HuH-7.5 (cell line): ENCODE measurements around the gene CAB39L.
A peak's percentile ranks its signal among the peaks of the same experiment; 100 is the strongest.

Source experiments
- DNase-seq: peaks from one replicate; pipeline ENCODE4 v3.0.0; 2011; ENCODE audit warnings: low spot score

Gene CAB39L

DNA sequence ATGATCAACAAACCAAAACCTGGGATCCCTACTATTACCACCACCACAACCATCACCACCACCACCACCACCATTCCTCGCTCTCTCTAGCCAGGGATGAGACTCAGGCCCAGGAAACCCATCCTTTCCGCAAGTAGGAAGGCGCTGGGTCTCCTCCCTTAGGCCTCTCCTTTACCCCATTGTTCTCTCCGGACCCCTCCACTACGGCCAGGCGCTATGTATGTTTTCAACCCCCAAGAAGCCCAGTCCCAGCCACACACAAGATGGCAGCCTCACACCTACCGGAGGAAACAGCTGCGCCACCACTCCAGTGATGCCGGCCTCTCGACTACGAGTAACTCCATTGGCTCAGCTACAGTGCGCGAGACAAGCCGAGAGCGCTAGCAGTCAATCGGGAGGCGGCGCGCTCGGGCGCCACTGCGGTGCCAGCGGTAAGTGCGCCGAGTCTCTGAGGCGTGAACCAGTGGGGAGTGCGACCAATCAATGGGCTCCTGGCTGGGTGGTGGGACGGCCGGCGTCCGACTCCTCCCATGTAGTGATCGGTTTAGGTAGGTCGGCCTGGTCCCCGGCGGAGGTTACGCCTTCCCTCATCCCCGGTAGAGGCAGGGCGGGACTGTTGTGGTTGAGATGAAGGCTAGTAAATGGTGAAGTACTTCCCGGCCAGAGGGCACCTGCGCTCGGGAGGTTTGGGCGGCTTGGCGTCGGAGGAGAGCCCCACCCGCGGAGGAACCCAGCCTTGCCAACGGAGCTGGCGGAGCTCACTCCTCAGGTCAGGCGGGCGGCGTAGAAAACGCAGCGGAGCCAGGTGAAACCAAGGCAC, at the start of gene CAB39L, which contains the start of gene SETDB2:
Gene CAB39L (minus strand): TSS at position 361 of the 820 bp plus-strand sequence. CDS start 61,154 bp downstream, outside the sequence.
Gene SETDB2 (plus strand): TSS at position 571 of the 820 bp plus-strand sequence. CDS start 7,620 bp downstream, outside the sequence.
- peak; percentile 68 for DNase-seq

DNA sequence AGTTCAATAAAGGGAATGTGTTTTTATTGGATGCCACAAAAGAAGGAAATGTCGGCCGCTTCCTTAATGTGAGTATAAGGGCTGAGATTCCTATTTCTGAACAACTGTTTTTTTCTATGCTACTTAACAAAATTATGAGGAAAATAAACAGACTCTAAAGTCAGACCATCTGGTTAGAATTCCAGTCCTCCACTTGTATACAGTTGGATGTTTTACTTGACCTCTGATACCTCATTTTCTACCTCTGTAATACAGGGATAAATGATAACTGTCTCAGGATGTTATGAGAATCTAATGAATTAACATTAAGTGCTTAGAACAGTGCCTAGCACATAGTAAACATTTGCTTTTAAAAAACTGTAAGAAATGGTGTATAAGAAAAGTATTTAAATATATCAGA, 44.7 kb upstream of the CAB39L start:
- no peak for DNase-seq

DNA sequence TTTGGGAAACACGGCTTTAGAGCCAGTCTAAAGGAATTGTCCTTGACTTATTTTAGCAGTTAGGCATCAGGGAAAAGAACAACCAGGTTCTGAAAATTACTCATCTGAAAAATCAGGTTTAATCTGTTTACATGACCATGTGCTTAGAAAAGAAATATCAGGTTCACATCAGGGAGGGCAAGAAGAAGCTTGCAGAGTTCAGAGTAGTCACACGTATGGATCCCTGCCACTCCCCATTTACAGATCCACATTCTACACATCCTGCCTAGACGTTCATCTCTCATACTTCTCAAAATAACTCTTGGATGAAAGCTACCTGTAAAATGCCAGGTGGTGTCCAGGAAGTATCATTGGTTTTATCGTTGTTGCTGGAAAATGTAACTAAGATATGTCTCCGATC, 37.9 kb upstream of the CAB39L start:
- no peak for DNase-seq

DNA sequence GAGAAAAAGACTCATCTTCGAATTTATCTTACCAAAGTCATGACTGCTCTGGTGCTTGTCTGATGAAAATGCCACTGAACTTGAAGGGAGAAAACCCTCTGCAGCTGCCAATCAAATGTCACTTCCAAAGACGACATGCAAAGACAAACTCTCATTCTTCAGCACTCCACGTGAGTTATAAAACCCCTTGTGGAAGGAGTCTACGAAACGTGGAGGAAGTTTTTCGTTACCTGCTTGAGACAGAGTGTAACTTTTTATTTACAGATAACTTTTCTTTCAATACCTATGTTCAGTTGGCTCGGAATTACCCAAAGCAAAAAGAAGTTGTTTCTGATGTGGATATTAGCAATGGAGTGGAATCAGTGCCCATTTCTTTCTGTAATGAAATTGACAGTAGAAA, 32.7 kb upstream of the CAB39L start:
- no peak for DNase-seq

DNA sequence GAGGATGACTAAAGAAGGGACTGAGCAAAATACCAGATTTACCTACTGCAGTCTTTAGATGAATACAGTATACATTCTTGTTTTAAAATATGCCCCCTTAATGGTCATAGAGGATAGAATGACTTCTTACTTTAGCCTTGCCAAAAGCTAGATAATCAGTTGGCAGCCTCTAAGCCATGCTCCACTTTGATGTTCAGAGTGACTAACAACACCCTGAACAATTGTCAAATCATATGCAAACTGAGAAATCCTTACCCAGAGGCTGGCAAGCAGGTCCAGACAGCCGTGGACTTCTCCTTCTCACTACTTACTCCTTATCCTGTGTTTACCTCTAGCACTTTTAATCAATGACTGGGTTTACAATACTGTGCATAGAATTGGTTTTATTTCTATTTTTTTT, 28.3 kb upstream of the CAB39L start:
- DNase-seq = no peak

DNA sequence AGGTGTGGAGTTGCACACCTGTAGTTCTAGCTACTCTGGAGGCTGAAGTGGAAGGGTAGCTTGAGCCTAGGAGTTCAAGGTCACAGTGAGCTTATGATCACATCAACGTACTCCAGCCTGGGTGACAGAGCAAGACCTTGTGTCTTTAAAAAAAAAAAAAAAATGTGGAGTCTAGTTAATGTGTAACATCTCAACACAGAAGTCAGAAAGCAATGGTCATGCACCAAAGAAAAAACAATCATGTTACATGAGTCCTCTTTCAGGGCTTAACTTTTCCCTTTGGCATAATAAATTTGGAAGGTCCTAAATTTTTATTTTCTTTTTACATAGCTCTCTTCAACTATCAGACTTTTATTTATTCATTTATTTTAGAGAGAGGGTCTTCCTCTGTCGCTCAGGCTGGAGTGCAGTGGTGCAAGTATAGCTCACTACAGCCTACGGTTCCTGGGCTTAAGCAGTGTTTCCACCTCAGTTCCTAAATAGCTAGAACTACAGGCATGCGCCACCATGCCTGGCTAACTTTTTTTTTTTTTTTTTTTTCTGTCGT, 22.5 kb upstream of the CAB39L start:
- DNase-seq = peak; percentile 6

DNA sequence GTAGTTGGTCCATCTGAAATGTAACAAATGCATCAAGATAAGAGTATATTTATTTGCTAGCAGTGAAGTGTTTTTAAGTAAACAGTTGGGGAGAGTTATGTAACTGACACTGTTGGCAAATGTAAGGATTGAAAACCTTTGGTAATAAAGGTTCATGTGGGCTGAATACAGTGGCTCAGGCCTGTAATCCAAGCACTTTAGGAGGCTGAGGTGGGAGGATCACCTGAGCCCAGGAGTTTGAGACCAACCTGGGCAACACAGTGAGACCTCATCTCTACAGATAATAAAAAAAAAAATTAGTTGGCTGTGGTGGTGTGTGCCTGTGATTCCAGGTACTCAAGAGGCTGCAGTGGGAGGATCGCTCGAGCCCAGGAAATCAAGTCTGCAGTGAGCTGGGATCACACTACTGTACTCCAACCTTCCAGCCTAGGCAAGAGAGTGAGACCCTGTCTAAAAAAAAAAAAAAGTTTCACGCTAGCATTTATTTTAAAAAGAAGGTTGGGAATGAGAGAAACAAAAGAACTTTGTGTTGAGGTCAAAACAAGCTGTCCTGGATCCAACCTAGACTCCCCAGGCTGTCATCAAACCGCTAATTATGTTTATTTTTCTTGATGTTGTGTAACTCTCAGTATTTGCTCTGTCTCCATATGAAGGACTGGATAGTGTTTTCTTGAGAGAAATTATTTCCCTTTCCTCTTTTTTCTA, 20.9 kb upstream of the CAB39L start:
- DNase-seq = no peak

DNA sequence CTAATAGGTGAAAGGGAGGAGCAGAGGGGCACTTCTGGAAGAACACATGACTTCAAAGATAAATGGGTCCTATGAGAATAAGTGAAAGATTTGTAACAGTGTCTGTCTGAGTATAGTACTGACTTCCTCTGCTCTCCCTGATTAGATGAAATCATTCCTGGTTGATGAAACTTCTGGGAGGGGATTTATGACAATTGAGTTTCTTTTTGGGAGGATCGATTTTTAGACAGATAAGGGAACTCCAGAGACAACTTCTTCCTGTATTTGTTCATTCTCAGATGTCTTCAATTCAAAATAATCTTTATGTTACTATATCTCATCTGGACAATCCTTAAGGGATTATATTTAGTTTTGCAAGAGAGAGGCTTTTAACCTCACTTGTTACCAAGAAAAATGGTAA, 20.2 kb upstream of the CAB39L start:
- DNase-seq = no peak

DNA sequence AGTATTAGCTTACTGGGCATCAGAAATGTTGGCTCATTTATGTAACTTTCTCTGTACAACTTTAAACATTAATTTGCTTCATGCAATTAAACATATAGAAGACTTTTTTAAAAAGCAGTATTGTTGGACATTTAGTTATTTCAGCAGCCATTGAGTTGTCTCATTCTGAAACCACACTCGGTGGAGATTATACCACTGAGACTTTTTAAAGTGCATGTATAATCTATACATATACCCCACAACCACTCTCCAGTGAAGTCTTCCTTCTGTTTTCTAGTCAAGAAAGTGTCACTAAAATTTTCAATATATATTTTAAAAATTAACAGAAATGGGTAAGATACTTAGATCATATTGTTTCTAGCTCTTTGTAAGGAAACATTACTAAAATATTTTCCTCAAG, 15.7 kb upstream of the CAB39L start:
- DNase-seq = no peak

DNA sequence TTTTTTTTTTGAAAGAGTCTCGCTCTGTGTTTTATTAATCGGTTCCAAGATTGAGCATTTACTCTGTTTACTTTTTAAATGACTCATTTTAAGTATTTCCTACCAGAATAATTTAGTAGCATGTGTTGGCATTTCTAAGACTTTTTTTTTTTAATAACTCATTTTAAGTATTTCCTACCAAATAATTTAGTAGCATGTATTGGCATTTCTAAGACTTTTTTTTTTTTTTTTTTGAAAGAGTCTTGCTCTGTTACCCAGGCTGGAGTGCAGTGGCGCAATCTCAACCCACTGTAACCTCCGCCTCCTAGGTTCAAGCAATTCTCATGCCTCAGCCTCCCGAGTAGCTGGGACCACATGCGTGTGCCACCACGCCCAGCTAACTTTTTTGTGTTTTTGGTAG, 13.4 kb upstream of the CAB39L start:
- no peak for DNase-seq

DNA sequence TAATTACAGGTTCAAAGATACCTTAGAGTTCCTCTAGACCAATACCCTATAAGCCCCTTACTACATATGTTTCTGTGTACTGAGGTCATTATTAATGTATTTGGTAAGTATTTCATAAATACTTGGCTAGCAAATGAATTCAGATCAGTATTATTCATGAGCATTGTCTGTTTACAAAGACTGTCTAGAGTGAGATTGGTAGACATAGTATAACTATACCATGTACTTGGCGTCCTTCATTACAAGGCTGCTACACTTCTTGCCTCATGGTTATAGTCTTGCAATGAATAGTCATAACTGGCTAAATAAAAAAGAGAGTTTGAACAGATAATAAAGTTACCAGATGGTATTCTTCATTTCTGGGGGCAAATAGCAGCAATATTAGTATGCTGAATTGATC, 12.3 kb upstream of the CAB39L start:
- DNase-seq = no peak

DNA sequence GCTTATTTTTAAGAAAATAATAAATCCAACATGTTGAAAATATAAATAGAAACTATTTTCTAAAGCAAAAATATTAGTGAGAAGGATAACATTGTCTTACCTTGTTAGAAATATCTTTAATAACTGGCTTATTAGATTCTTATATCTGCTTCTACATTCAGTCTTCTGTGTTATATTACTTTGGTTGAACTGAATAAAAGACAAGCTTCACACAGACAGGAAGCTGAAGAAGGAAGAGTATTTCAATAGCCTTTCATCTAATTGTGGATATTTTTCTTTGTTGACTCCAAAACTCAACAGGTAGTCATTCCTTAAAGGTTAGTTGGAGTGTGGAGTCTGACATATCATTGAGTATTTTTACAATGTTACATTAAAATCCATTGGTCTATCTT, 11.1 kb upstream of the CAB39L start:
- DNase-seq = no peak

DNA sequence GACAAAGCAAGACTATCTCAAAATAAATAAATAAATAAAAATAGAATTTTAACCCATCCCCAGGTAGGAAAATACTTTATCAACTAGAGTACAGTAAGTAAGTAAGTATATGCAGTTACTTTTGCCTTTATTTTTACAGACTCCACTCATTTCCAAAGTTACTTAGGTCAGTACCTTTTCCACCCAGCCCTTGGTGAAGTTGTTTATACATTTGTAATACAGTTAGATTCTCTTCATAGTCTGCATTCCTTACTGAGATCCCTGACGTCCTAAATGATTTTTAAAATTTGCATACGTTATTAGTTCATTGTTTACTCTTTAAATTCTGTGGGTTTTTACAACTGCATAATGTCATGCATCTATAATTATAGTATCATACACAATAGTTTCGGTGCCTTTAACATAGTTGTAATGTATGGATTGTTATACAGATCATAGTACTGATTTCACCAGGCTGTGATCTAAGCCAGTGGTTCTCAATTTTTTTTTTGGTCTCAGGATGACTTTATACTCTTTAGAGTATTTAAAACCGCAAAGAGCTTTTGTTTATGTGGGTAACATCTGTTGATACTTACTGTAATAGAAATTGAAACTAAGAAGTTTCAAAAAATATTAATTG, 10.6 kb upstream of the CAB39L start:
- DNase-seq = no peak

DNA sequence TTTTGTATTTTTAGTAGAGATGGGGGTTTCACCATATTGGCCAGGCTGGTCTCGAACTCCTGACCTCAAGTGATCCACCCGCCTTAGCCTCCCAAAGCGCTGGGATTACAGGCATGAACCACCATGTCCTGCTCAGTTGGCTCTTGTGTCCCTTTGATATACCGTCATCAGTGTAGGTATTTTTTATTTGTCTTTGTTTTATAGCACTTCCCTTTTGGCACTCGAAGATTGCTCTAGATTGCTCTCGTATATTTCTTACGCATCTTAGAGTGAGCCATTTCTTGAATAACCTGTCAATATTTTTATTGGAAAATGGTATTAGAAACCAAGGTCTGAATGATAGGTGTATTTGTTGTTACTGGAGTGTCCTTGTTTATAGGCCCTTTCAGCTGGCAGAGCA, 9.6 kb upstream of the CAB39L start:
- no peak for DNase-seq

DNA sequence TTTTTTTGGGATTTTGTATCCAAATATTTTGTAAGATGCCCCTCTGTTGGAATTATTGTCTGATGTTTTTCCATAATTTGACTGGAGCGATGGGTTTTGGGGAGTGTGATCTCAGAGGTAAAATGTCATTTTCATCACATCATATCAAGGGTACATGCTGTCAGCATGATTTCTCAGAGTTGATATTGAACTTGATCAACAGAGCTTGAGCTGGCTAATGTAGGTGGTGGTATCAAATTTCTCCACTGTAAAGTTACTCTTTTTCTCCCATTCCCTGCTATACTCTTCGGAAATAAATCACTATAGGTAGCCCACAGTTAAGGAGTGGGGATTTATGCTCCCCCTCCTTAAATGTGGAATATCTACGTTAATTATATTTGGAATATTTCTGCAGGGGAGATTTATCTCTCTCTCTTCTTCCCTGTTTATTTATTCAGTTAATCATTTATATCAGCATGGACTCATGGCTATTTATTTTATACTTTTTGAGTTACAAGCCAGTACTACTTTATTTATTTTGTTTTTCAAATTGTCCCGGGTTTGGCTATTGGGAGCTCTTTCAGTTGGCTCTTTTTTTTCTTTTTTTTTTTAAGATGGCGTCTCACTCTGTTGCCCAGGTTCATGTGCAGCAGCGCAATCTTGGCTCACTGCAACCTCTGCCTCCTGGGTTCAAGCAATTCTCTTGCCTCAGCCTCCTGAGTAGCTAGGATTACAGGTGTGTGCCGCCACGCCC, 9.0 kb upstream of the CAB39L start:
- no peak for DNase-seq

DNA sequence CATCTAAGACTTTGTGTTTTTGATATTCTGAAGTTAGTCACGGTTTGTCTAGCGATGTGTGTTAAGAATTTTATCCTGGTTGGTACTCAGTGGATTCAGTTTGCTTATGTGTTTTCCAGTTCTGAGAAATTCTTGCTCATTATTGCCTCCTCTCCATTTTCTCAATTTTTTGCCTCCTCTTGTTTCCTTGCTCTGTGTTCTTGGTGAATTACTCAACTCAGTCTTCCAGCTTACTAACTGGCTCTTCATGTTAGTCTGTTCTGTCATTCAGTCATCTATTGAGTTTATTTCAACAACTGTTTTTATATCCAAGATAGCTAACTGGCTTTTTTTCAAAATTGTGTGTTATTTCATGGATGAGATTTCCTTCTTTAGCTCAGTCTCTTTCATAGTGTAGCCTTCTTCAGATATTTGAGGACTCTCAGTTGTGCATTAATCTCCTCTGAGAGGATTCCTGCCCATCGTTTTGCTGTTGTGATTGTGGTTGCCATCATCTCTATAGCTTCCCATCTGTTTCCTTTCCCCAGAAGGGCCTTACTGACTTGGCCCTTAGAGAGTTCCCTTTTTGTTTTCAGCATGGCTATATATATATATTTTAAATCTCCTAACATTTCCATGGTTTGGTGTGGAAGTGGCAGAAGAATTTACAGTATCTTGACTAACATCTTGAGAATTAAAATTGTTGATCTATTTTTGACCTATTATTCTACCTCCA, 6.4 kb upstream of the CAB39L start:
- DNase-seq = no peak

DNA sequence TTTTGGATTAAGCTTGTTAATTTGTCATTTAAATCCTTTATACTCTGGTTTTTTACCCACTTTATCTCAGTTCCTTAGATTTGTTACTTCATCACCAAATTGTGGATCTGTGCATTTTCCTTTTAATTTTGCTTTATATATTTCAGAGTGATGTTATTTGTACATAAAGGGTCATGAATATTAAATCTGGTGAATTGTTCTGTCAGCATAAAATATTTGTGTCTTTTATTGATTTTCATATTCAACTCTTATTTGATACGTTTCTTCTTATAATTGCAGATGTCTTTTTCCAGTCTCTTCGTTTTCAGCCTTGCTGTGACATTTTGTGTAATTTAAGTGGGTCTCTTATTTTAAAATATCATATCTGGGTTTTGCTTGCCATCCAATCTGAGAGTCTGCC, 4.9 kb upstream of the CAB39L start:
- no peak for DNase-seq

DNA sequence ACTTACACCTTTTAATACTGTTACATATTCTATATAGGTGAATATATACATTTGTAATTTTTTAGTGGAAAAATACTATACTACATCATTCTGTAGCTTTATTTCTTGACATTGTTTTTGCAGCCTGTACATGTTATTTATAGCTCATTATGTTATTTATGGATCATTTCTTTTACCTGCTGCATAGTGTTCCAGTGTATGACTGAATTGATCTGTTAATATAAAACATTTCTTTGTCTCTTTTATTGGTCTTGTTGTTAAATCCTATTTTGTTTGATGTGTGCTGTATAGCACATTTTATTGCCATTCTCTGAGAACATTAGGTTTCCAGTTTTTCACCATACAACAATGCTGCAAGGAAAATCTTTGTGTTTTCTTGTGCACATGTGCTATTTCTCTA, 2.6 kb upstream of the CAB39L start:
- DNase-seq = no peak

DNA sequence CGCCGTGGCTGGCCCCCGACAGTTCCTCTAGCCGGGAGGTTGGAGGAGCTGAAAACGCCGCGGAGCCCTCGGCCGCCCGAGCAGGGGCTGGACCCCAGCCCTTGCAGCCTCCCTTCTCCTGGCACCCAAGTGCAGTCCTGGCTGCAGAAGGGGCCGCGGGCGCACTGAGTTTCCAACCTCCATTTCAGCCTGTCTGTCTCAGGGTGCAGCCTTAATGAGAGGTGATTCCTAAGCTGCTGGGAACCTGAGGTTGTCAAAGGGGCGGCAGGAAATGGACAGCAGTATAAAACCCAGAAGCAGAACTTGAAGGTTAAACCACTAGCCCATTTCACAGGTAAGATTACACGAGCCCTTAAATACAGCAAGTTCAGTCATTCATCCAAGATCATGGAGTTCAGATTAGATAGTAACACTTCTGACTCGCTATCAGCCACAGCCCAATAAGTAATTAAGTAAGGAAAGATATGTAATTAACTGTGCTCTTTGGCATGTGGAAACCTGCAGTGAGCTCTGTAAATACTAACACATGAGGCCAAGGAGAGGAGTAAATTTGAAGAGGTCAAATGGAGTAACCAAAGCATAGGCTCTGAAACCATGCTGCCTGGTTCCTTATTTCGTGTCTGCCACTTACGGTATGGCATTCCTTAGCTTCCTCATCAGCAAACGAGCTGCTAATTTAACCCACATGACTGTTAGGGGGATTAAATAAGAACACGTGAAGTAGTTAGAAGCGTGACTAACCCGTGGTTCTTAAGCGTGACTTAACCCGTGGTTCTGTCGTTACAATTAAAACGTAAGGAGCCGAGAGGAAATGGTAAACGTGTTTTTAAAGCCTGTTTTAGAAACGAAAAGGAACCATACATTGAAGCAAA, 896 bp upstream of the CAB39L start:
- DNase-seq = no peak

DNA sequence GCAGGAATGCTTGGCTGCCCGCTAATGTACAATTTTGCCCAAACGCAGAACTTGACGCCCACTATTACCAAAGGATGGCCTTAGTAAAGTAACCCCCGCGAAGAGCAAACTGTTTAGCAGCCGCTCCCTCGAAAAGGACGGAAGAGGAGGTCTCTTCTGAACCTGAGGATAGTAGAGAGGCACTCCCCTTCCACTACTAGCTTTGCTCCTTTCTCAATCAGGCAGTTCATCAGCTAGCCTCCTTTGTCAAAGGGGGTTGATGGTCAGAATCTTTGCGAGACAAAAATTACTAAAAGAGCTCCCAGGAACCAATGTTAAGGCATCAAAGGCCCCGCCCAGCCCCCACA, 534 bp downstream of the CAB39L start:
- DNase-seq = no peak

DNA sequence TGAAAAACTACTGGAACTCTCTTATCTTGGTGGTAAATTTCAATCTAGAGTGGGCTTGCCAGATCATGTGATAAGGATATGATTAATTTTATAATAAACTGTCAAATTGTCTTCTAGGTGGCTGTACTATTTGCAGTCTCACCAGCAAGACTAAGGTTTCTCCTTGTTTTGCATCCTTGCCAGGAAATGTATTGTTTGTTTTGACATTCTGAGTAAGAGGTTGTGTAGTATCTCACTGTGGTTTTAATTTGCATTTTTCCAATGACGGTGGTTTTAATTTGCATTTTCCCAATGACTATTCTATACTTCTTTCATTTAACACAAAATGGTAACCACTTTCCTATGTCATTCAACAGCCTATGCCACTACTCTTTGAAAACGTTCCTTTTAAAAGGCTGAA, 2.0 kb downstream of the CAB39L start:
- no peak for DNase-seq
